Measurements from ENCODE around the gene PPP2R2B.

Gene PPP2R2B

GRCh38 chr5:146878476-146879172, at the start of gene PPP2R2B:
TSS of gene PPP2R2B (minus strand) at chr5:146878757.
- DNase-seq, result peak; percentile 70

GRCh38 chr5:146924132-146924531, 45.6 kb upstream of the PPP2R2B start:
- no peak for DNase-seq

- DNase-seq, result peak; percentile 3
These were observed 42.7 kb upstream of the PPP2R2B start for GRCh38 chr5:146921225-146921624.

- peak; percentile 3 for DNase-seq
These were observed 41.9 kb upstream of the PPP2R2B start for GRCh38 chr5:146920351-146920881.

GRCh38 chr5:146919304-146919703, 40.7 kb upstream of the PPP2R2B start:
- no peak for DNase-seq

- DNase-seq, result no peak
These were observed 39.4 kb upstream of the PPP2R2B start for GRCh38 chr5:146917931-146918330.

GRCh38 chr5:146912874-146913273, 34.3 kb upstream of the PPP2R2B start:
- DNase-seq, result no peak

GRCh38 chr5:146910239-146910638, 31.7 kb upstream of the PPP2R2B start:
- DNase-seq, result no peak

- no peak for DNase-seq
These were observed 30.9 kb upstream of the PPP2R2B start for GRCh38 chr5:146909255-146910068.

GRCh38 chr5:146906803-146907202, 28.2 kb upstream of the PPP2R2B start:
- DNase-seq, result no peak

GRCh38 chr5:146904890-146905289, 26.3 kb upstream of the PPP2R2B start:
- DNase-seq, result no peak

GRCh38 chr5:146903789-146904188, 25.2 kb upstream of the PPP2R2B start:
- DNase-seq, result no peak

GRCh38 chr5:146902471-146902870, 23.9 kb upstream of the PPP2R2B start:
- peak; percentile 45 for DNase-seq

- no peak for DNase-seq
These were observed 18.5 kb upstream of the PPP2R2B start for GRCh38 chr5:146897061-146897460.

GRCh38 chr5:146894753-146895521, 16.4 kb upstream of the PPP2R2B start:
- DNase-seq, result no peak

GRCh38 chr5:146893991-146894390, 15.4 kb upstream of the PPP2R2B start:
- no peak for DNase-seq

GRCh38 chr5:146892231-146892630, 13.7 kb upstream of the PPP2R2B start:
- DNase-seq, result no peak

- DNase-seq, result no peak
These were observed 13.0 kb upstream of the PPP2R2B start for GRCh38 chr5:146891511-146891910.

GRCh38 chr5:146890731-146891440, 12.3 kb upstream of the PPP2R2B start:
- no peak for DNase-seq

- DNase-seq, result no peak
These were observed 11.5 kb upstream of the PPP2R2B start for GRCh38 chr5:146890066-146890465.

GRCh38 chr5:146889169-146889568, 10.6 kb upstream of the PPP2R2B start:
- DNase-seq, result no peak

GRCh38 chr5:146888351-146888978, 9.9 kb upstream of the PPP2R2B start:
- no peak for DNase-seq
